ENCODE data around the gene FRA10AC1. TPM values are rescaled to one million over a fixed set of nuclear protein-coding genes. Genes with fewer than 3 reads are reported as not detected.

FRA10AC1 gene
- total and polyA plus RNA-seq, 10 of the 15 experiments (the other 5 are each of a cell fraction or from before 2014, with no cell fraction given) = 5.3 to 18.1 (median 9.9) TPM

DNA sequence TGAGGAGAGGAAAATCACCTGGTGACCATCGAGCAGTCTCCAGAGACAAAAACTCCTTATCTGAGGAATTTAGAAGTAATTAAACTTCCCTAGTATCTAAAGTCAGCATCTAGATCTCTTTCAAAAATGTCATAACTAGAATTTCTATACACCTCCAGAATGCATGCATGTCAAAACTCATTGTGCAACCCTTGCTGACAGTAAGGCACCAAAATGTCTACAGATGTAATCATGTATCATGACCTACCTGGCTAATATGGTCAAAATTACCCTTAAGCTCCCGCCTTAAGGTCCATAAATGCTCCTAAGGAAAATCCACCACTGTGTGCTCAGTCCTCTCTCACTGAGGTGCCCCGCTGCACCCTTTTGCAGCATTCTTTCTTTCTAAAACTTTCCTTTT, 39.0 kb upstream of the FRA10AC1 start:
- FAIRE-seq (no peak), DNase-seq (ENCODE audit: low read depth, low spot score) (no peak), ATAC-seq (no peak)
- H3K4me1 ChIP-seq (ENCODE audit: control insufficient read depth, insufficient read depth, low read length) = no peaks in the 10 kb centered on the region; the same call in none of the 2 replicates
- ChIA-PET RAD21 (ENCODE audit: unreplicated experiment) (no interaction called here), CTCF (no interaction called here), SMC1A (ENCODE audit: uncharacterized antibody, unreplicated experiment) (no interaction called here), POLR2A (no interaction called here)
- 48% methylated on average over 3 of the region's 3 CpGs for WGBS (ENCODE audit: insufficient coverage, insufficient replicate concordance, low lambda C conversion rate, missing lambda C conversion rate)
- H3K36me3 ChIP-seq (ENCODE audit: control insufficient read depth in 2 of 2, insufficient read depth in 2 of 2, low read length in 1 of 2) = no peaks in the 10 kb centered on the region
- no TSS peak for BruUV-seq (replicated peaks)
- TF ChIP-seq FOXK2 (IDR thresholded peaks at IDR 0.05) = no peak
- TF ChIP-seq ZSCAN29 (IDR thresholded peaks at IDR 0.05) = no peak
- no peak for TF ChIP-seq LARP7 (IDR thresholded peaks at IDR 0.05)
- no peak for TF ChIP-seq PAX5 (IDR thresholded peaks at IDR 0.05; ENCODE audit: borderline replicate concordance, low read depth, low read length)
- TF ChIP-seq JUND (IDR thresholded peaks at IDR 0.05; ENCODE audit: low read depth, low read length) = no peak
- TF ChIP-seq CBX5 (IDR thresholded peaks at IDR 0.05; ENCODE audit: low read depth) = no peak
- TF ChIP-seq RB1 (IDR thresholded peaks at IDR 0.05; ENCODE audit: borderline replicate concordance) = no peak
- no peak for TF ChIP-seq ZNF384 (IDR thresholded peaks at IDR 0.05; ENCODE audit: borderline replicate concordance, low read depth, low read length)
- no peak for TF ChIP-seq EGR1 (IDR thresholded peaks at IDR 0.05; ENCODE audit: borderline replicate concordance in 1 of 2, low read depth in 2 of 2, low read length in 2 of 2)
- H3K4me3 ChIP-seq = no peak overlapping the region
- H3K27ac ChIP-seq (ENCODE audit: control insufficient read depth, insufficient read depth) = no peak overlapping the region
- no peaks in the 10 kb centered on the region for H4K20me1 ChIP-seq (ENCODE audit: control insufficient read depth, insufficient read depth)
- in situ Hi-C loops (cut with MboI) (no loop called here), intact Hi-C loops (cut with micrococcal nuclease; ENCODE audit: unreplicated experiment) (loop anchor here (5.0 kb wide), 1 partner anchor 39 kb away; the partner anchor contains the start of gene FRA10AC1)
- H3K27me3 ChIP-seq (replicated peaks in 1 of 2; ENCODE audit: control insufficient read depth in 2 of 2, insufficient read depth in 2 of 2, low read length in 1 of 2) = no peaks in the 10 kb centered on the region
- H3K79me2 ChIP-seq (ENCODE audit: control insufficient read depth, insufficient read depth, low read length) = no peaks in the 10 kb centered on the region
- H2AFZ ChIP-seq (ENCODE audit: control insufficient read depth, low read depth, low read length) = no peak overlapping the region
- no peak overlapping the region for H3K9ac ChIP-seq (ENCODE audit: control insufficient read depth, insufficient read depth, low read length)
- no peaks in the 10 kb centered on the region for H3K9me3 ChIP-seq (replicated peaks; ENCODE audit: control insufficient read depth, insufficient read depth, low read length)
- no peak overlapping the region for H3K4me2 ChIP-seq (ENCODE audit: control insufficient read depth, insufficient read depth)

DNA sequence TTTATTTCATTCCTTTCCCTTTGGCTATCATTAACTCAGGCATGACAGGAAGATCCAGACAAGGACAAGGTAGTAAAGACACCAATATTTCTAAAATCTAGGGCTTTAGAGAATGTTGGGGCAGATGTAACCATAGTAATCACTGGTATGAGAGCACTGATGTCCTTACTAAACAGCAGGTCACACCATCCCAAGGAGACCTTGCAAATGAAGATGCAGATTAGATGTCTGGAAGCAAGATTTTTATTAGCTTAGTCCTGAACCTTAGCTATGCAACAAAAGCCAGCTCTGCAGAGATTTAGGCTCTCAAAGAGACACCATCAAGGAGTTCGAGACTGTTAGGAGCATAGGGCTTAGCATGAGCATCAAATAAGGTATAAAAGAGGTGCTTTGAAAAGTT, 23.6 kb upstream of the FRA10AC1 start:
- no peak for FAIRE-seq
- ATAC-seq = no peak
- Histone ChIP-seq H3K9me3 (replicated peaks; ENCODE audit: control insufficient read depth, insufficient read depth, low read length) (peaks cover 1% of the 10 kb centered on the region; the same call in 2 of the 3 replicates), H3K9ac (ENCODE audit: control insufficient read depth, insufficient read depth, low read length) (no peak overlapping the region), H3K4me3 (no peak overlapping the region), H3K4me1 (ENCODE audit: control insufficient read depth, insufficient read depth, low read length) (peaks cover under 1% of the 10 kb centered on the region; the same call in 1 of the 2 replicates), H3K79me2 (ENCODE audit: control insufficient read depth, insufficient read depth, low read length) (no peaks in the 10 kb centered on the region), H3K4me2 (ENCODE audit: control insufficient read depth, insufficient read depth) (no peak overlapping the region), H3K27ac (ENCODE audit: control insufficient read depth, insufficient read depth) (no peak overlapping the region), H4K20me1 (ENCODE audit: control insufficient read depth, insufficient read depth) (no peaks in the 10 kb centered on the region), H3K36me3 (ENCODE audit: control insufficient read depth in 2 of 2, insufficient read depth in 2 of 2, low read length in 1 of 2) (no peaks in the 10 kb centered on the region), H2AFZ (ENCODE audit: control insufficient read depth, low read depth, low read length) (no peak overlapping the region), H3K27me3 (replicated peaks in 1 of 2; ENCODE audit: control insufficient read depth in 2 of 2, insufficient read depth in 2 of 2, low read length in 1 of 2) (no peaks in the 10 kb centered on the region; a peak in 1 of 4 replicates)
- no peak for DNase-seq (ENCODE audit: low read depth, low spot score)
- intact Hi-C loops (cut with micrococcal nuclease; ENCODE audit: unreplicated experiment) = no loop called here
- WGBS (ENCODE audit: insufficient coverage, insufficient replicate concordance, low lambda C conversion rate, missing lambda C conversion rate) = 0% methylated on average over 1 of the region's 1 CpG
- ChIA-PET SMC1A (ENCODE audit: uncharacterized antibody, unreplicated experiment) (interaction anchor here (0.8 kb wide), 1 partner anchor 10 kb away, joined by 3 read pairs; no protein-coding TSS in a partner anchor), POLR2A (no interaction called here), CTCF (interaction anchor here (1.6 kb wide), 1 partner anchor 25 kb away, joined by 4 read pairs; no protein-coding TSS in a partner anchor), RAD21 (ENCODE audit: unreplicated experiment) (no interaction called here)
- in situ Hi-C loops (cut with MboI) = no loop called here
- no peak for TF ChIP-seq KDM1A (IDR thresholded peaks at IDR 0.05; ENCODE audit: borderline replicate concordance)
- TF ChIP-seq PML (IDR thresholded peaks at IDR 0.05; ENCODE audit: low read length) = no peak
- TF ChIP-seq, protein P1, sequence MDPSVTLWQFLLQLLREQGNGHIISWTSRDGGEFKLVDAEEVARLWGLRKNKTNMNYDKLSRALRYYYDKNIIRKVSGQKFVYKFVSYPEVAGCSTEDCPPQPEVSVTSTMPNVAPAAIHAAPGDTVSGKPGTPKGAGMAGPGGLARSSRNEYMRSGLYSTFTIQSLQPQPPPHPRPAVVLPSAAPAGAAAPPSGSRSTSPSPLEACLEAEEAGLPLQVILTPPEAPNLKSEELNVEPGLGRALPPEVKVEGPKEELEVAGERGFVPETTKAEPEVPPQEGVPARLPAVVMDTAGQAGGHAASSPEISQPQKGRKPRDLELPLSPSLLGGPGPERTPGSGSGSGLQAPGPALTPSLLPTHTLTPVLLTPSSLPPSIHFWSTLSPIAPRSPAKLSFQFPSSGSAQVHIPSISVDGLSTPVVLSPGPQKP (IDR thresholded peaks at IDR 0.05; ENCODE audit: low read depth, low read length) = no peak
- no peak for TF ChIP-seq IRF4 (IDR thresholded peaks at IDR 0.05; ENCODE audit: low read depth, low read length)
- TF ChIP-seq SIN3A (IDR thresholded peaks at IDR 0.05; ENCODE audit: low read depth, low read length) = no peak
- TF ChIP-seq MTA3 (IDR thresholded peaks at IDR 0.05; ENCODE audit: borderline replicate concordance, low read length) = no peak
- no peak for TF ChIP-seq RELA (IDR thresholded peaks at IDR 0.05; ENCODE audit: borderline replicate concordance, partially characterized antibody)
- TF ChIP-seq, protein P2, sequence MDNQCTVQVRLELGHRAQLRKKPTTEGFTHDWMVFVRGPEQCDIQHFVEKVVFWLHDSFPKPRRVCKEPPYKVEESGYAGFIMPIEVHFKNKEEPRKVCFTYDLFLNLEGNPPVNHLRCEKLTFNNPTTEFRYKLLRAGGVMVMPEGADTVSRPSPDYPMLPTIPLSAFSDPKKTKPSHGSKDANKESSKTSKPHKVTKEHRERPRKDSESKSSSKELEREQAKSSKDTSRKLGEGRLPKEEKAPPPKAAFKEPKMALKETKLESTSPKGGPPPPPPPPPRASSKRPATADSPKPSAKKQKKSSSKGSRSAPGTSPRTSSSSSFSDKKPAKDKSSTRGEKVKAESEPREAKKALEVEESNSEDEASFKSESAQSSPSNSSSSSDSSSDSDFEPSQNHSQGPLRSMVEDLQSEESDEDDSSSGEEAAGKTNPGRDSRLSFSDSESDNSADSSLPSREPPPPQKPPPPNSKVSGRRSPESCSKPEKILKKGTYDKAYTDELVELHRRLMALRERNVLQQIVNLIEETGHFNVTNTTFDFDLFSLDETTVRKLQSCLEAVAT (IDR thresholded peaks at IDR 0.05) = no peak
- BruUV-seq (replicated peaks) = no TSS peak
